Activated CD4-positive, CD25-positive, alpha-beta regulatory T cell treated with anti-CD3 and anti-CD28 coated beads, Interleukin-2, amount 50 U/mL, for 16 hours (primary cell): ENCODE data around the gene MYBPH.

ENCODE experiments used
- DNase-seq: peaks from one replicate; pipeline ENCODE4 v3.0.0-alpha.2; 2020; ENCODE audit warnings: low read depth, low spot score

The MYBPH gene

GRCh38 chr1:203129501-203130231 lies 46.0 kb downstream of the MYBPH start:
- no peak for DNase-seq

GRCh38 chr1:203128716-203129500 lies 46.7 kb downstream of the MYBPH start:
- DNase-seq, result no peak

GRCh38 chr1:203128431-203128715 lies 47.3 kb downstream of the MYBPH start:
- no peak for DNase-seq

- DNase-seq, result no peak
These were observed 47.8 kb downstream of the MYBPH start, which contains the start of gene ADORA1 for GRCh38 chr1:203127666-203128430. Gene ADORA1 (plus strand): TSS chr1:203127726. CDS start chr1:203128842, 1,116 bp downstream.

GRCh38 chr1:203126866-203127665 lies 48.6 kb downstream of the MYBPH start:
- no peak for DNase-seq

- no peak for DNase-seq
These were observed 49.3 kb downstream of the MYBPH start for GRCh38 chr1:203126151-203126865.

GRCh38 chr1:203124546-203125317 lies 50.9 kb downstream of the MYBPH start:
- DNase-seq, result no peak

GRCh38 chr1:203124011-203124410 lies 51.6 kb downstream of the MYBPH start:
- DNase-seq, result no peak

GRCh38 chr1:203122159-203122558 lies 53.5 kb downstream of the MYBPH start:
- no peak for DNase-seq

GRCh38 chr1:203121186-203122015 lies 54.2 kb downstream of the MYBPH start:
- no peak for DNase-seq

GRCh38 chr1:203120325-203121153 lies 55.1 kb downstream of the MYBPH start:
- no peak for DNase-seq
